HG03095 (cell line): Measurements from ENCODE around the gene PTPRN2.
"Not testable (repeated sequence)": the region's sequence is repeated elsewhere in the genome, so short reads cannot be mapped to it uniquely, and the experiment has no call there.

Source experiments
- ATAC-seq: cut with Tn5 transposase; IDR thresholded peaks from one replicate; pipeline ENCODE4 v1.9.1; 2021; ENCODE audit warnings: moderate library complexity; ENCODE audit not compliant: unreplicated experiment

The PTPRN2 gene

DNA sequence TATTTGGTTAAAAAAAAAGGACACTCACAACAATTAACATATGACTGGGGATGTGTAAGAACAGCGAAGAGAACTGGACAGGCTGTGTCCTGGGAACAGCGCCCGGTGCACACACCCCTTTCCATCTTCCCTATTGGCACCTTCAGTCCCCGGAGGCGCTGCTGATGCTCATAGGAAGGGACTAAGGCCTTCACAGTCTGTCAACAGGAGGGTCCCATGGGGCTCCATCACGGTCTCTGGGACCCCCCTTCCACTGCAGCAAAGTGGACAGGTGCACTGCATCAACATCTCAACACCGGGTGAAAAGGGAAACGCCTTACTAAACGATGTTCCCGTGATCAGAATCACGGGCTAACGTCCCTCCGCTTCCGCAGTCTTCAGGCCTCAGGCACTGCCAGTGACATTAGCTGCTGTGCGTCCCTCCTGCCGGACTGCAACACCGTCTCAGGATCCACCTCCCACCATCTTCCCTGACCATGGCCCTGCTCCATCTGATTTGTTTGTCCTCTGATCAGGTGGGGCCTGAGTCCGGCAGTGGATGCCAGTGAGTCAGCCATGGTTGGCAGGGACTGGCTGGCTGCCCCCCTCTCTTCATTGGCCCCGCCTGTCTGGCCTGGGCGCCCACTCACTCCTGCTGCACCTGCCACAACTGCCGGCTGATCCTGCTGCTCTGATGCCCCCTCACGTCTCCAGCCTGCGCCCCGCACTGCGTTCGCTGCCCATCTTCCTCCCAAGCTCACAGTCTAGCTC, 636.1 kb downstream of the PTPRN2 start:
- no peak for ATAC-seq

DNA sequence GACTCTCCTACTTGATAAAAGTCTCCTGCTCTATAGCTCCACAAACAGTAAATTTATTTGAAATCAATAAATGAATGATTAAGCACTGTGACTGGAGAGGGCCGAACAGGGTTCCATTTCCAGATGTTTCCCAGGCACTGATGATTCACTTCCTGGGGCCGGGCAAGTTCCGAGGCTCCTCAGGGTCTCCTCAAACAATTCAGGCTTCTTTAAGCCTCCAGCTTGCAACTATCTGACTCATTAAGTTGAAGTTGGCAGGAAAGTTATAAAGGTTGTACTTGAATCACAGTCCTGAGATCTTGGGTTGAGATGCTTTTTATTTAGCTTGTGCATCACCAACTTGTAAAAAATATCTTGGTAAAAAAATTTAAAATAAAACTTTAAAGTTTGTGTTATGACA, 637.9 kb downstream of the PTPRN2 start:
- ATAC-seq, result no peak

DNA sequence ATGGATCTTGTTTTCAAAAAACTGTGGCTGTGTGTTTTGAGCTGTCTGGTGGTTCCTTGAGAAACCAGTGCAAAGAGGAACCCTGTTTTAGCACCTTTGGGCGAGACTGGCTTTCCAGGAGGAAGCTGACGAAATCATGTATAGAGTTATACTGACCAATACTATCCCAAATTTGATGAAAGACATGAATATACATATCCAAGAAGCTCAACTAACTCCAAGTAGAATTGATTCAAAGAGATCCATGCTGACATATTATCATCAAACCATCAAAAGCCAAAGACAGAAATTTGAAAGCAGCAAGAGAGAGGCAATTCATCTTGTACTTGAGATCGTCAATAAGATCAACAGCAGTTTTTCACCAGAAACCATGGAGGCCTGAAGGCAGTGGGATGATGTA, 640.1 kb downstream of the PTPRN2 start:
- no peak for ATAC-seq

- ATAC-seq, result no peak
Observed at GRCh38 chr7:157946398-157947060, 641.1 kb downstream of the PTPRN2 start.

DNA sequence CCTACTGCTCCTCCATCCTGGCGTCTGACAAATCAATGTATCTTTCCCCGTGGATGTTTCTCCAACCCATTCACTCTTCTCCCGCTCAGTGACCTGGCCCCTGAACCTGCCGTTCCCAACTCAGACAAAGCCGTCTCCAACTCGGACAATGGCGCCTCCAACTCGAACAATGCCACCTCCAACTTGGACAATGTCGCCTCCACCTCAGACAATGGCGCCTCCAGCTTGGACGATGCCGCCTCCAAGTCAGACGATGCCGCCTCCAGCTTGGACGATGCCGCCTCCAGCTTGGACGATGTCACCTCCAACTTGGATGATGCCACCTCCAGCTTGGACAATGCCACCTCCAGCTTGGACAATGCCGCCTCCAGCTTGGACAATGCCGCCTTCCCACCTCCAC, 642.2 kb downstream of the PTPRN2 start:
- ATAC-seq, result no peak

DNA sequence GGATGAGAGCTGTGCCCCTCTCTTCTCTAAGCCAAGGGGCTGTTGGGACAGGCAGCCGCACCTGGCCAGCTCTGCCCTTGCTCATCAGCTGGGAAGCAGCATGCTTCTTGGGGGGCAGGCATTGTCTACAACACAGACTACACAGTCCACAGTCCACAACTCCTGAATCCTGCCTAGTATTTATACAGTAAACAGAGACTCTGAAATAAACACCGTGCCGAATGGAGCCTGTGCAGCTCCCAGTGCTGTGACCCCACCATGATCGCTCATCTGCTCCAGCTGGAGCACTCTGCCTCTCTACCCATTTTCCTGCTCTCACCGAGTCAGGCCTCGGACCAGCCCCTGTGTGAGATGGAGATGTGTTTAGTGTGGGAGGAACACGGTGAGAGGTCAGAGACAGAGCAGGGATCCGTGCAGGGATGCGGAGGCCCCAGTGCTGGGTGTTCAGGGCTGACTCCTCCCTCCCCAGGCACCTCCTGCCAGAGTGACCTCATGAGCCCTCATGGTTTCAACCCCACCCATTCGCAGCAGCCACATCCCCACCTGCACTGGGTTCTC, 642.8 kb downstream of the PTPRN2 start:
- ATAC-seq, result no peak

DNA sequence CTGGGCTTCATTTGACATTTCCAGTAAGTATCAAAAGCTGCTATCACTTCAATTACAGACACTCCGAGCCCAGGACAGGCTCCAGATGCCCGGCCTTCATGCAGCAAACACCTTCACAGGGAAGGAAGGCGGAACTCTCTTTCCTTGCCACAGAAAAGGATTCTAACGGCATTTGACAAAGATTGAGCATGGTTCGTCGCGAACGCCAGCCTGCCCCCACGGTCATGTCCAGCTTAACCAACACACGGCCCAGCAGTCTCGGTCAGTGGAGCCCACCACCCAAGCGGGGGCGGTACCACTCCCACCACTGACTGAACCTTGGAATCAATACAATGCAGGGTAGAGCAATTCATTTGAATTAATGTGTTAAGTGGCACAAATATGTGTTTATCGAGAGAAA, 643.6 kb downstream of the PTPRN2 start:
- ATAC-seq, result no peak

DNA sequence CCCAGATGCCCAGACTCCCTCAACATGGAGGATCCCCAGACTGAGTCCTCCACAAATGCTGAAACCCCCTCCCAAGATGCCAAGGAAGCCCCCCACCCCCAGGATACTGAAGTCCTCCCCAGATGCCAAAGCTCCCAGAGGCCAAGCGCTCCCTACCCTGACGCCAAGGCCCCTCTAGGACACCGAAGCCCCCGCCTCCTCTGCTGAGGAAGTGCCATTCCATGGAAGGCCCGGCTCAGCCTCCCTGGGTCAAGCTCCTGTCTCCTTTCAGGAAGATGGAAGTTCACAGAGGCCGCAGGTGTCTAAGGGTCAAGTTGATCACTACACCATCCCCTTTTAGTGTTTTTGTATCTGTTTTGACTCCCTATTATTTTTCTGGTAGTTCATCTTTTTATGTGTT, 644.1 kb downstream of the PTPRN2 start:
- ATAC-seq, result no peak

GRCh38 chr7:157941210-157941609, 646.4 kb downstream of the PTPRN2 start:
- no peak for ATAC-seq

- ATAC-seq, result no peak
Observed at GRCh38 chr7:157940497-157940896, 647.1 kb downstream of the PTPRN2 start.

DNA sequence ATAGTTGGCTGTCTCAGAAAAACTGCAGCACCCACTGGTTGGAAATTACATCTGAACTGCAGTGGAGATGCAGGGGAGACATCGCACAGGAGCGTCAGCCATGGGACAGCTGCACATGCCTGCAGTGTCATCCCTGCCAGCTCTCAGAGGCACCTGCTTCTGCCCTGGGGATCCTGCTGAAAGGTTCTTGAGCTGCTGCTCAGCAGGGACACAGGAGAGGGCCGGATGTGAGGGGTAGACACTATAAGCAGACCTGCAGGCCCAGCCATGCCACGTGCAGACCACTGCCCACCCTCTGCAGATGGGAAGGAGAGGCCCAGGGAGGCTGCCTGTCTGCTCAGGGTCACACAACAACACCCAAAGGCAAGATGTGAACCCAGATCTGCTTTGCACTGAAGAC, 649.4 kb downstream of the PTPRN2 start:
- ATAC-seq, result no peak

DNA sequence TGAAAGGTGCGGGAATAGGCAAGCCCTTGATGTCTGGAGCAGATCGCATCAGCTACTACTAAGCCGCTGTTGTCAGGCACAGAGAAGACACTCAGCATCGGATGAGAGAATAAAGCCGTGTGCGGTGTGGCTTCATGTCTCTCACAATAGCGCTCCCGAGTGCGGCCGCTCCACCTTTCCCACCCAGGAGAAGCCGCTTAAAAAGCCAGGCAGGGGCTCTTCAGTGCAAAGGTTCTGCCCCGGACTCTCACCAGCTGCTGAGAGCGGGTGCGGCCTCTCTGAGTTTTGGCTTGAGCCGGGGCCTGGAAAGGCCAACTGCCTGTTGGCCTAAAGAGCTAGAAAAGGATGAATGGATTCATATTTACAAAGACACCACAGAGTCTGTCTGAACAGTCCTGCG, 650.2 kb downstream of the PTPRN2 start:
- no peak for ATAC-seq

GRCh38 chr7:157936976-157937375, 650.6 kb downstream of the PTPRN2 start:
- ATAC-seq, result no peak

GRCh38 chr7:157935721-157936120, 651.9 kb downstream of the PTPRN2 start:
- not testable (repeated sequence) for ATAC-seq

DNA sequence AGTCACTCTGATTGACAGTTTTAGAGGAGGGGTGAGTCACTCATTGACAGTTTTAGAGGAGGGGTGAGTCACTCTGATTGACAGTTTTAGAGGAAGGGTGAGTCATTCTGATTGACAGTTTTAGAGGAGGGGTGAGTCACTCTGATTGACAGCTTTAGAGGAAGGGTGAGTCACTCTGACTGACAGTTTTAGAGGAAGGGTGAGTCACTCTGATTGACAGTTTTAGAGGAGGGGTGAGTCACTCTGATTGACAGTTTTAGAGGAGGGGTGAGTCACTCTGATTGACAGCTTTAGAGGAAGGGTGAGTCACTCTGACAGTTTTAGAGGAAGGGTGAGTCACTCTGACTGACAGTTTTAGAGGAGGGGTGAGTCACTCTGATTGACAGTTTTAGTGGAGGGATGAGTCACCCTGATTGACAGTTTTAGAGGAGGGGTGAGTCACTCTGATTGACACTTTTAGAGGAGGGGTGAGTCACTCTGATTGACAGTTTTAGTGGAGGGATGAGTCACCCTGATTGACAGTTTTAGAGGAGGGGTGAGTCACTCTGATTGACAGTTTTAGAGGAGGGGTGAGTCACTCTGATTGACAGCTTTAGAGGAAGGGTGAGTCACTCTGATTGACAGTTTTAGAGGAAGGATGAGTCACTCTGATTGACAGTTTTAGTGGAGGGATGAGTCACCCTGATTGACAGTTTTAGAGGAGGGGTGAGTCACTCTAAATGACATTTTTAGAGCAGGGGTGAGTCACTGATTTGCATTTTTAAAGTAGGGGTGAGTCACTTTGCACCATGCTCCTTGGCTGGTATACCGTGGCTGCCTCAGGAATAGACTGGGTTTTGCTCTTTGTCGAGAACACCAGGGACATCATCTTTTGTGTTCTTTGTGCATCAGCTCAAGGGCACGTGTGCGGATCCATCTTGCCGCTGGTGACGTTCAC, 654.1 kb downstream of the PTPRN2 start:
- not testable (repeated sequence) for ATAC-seq

DNA sequence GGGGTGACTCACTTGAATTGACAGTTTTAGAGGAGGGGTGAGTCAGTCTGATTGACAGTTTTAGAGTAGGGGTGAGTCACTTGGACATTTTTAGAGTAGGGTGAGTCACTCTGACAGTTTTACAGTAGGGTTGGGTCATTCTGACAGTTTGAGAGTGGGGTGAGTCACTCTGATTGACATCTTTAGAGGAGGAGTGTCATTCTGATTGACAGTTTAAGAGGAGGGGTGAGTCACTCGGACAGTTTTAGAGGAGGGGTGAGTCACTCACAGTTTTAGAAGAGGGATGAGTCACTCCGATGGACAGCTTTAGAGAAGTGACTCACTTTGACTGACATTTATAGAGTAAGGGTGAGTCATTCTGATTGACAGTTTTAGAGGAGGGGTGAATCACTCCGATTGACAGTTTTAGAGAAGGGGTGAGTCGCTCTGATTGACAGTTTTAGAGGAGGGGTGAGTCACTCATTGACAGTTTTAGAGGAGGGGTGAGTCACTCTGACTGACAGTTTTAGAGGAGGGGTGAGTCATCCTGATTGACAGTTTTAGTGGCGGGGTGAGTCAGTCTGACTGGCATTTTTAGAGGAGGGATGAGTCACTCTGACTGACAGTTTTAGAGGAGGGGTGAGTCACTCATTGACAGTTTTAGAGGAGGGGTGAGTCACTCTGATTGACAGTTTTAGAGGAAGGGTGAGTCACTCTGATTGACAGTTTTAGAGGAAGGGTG, 655.0 kb downstream of the PTPRN2 start:
- ATAC-seq, result no peak

DNA sequence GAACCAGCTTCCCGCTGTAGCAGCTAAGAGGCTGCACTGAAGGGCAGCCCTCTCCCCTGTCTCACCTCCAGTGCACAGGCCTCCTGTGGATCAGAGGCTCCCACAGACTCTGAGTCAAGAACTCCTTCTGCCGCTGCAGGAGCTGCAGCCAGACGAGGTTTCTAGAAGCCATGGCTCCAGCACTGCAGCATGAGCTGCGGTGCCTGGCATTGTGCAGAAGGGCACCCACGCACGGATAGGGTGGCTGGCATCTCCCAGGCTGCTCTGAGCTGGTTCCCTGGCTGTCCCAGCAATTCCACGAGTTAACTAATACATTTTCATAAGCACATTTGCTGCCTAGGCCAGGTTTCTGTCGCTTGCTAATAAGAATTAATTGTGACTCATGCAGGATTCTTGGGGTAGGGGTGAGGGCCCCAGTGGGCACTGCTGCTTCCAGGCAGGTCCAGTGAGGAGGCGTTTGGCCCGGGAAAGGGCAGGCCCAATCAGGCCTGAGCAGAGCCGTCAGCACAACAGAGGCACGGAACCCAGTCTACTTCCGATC, 656.6 kb downstream of the PTPRN2 start:
- ATAC-seq, result no peak

GRCh38 chr7:157930441-157930840, 657.2 kb downstream of the PTPRN2 start:
- ATAC-seq, result no peak

GRCh38 chr7:157929671-157930070, 658.0 kb downstream of the PTPRN2 start:
- no peak for ATAC-seq

- ATAC-seq, result no peak
Observed at GRCh38 chr7:157928808-157929425, 658.7 kb downstream of the PTPRN2 start.
